C4-2B (cell line): ENCODE results near the gene TYRP1.

ENCODE experiments used
- H3K27ac ChIP-seq: fragments of 450-650 bp; 2 replicates; pipeline ENCODE4 v1.5.1; 2017
- ZFX ChIP-seq: fragments of 450-650 bp; IDR thresholded peaks from 2 replicates; pipeline ENCODE4 v1.6.1; 2017
- TF ChIP-seq, protein P1 (sequence below): fragments of 450-650 bp; conservative IDR thresholded peaks from 2 replicates; pipeline ENCODE4 v1.5.1; 2017; ENCODE audit warnings: mild to moderate bottlenecking

The TYRP1 gene

DNA sequence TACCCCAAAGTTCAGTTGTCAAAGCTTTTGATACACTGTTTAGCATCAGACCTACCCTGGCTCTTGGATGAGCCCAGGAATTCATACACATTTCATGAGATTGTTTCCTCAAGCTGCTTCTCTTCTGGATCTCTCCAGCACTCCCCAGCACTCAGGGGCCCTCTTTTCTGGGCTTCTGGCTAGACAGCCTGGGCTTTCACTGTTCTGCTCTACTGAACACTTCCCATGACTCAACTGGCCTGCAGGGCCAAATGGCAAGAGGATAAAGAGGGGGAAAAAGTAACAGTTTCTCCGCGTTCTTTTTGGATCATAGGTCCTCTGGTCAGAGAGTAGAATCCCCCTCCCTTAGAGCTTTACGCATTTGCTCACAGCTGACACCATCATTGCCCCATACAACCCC lies 60.7 kb downstream of the TYRP1 start:
- TF ChIP-seq, protein P1, sequence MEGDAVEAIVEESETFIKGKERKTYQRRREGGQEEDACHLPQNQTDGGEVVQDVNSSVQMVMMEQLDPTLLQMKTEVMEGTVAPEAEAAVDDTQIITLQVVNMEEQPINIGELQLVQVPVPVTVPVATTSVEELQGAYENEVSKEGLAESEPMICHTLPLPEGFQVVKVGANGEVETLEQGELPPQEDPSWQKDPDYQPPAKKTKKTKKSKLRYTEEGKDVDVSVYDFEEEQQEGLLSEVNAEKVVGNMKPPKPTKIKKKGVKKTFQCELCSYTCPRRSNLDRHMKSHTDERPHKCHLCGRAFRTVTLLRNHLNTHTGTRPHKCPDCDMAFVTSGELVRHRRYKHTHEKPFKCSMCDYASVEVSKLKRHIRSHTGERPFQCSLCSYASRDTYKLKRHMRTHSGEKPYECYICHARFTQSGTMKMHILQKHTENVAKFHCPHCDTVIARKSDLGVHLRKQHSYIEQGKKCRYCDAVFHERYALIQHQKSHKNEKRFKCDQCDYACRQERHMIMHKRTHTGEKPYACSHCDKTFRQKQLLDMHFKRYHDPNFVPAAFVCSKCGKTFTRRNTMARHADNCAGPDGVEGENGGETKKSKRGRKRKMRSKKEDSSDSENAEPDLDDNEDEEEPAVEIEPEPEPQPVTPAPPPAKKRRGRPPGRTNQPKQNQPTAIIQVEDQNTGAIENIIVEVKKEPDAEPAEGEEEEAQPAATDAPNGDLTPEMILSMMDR: no peak
- no peak for TF ChIP-seq ZFX
- H3K27ac ChIP-seq: no peak overlapping the region

DNA sequence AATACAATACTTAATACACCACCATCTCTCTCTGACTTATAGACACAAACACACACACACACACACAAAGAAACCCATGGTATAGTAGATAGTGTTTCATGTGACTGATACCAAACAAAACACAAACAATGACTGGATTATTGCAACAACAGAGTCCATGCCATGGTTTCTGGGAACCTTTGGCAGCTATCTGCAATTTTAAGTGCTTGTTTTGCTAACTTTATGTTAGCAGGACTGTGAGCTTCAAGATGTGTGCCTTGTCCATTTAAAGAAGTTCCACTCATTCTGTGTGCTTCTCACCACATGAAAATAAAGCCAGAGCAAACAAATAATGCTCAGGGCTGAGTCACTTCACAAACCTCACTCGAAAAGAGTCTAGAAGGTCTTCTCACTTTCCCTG lies 66.6 kb downstream of the TYRP1 start:
- H3K27ac ChIP-seq: no peak overlapping the region
- no peak for TF ChIP-seq ZFX
- TF ChIP-seq, protein P1: no peak
